Measurements from ENCODE around the gene MEGF9. TPM values are rescaled to one million over a fixed set of nuclear protein-coding genes. Genes with fewer than 3 reads are reported as not detected.
"Not testable (repeated sequence)": the region's sequence is repeated elsewhere in the genome, so short reads cannot be mapped to it uniquely, and the experiment has no call there.

Gene MEGF9
- total and polyA plus RNA-seq, 8 donors, result 1.7 to 11.0 (median 5.0) TPM

- Histone ChIP-seq H3K9me3 (no peaks in the 10 kb centered on the region), H3K27me3 (no peaks in the 10 kb centered on the region), H3K36me3 (no peaks in the 10 kb centered on the region), H3K27ac (no peak overlapping the region), H3K4me1 (no peaks in the 10 kb centered on the region), H3K4me3 (no peak overlapping the region)
- ATAC-seq (no peak), FAIRE-seq (no peak), DNase-seq (no peak)
- TF ChIP-seq CTCF (IDR thresholded peaks at IDR 0.05), result no peak
- intact Hi-C loops (cut with DNase I), result no loop called here
- 96% methylated on average over 1 of the region's 1 CpG for WGBS, 2 donors
Observed at GRCh38 chr9:120559546-120559945, 154.7 kb downstream of the MEGF9 start.

GRCh38 chr9:120558454-120558853, 155.8 kb downstream of the MEGF9 start:
- peaks cover 0 to 4% (median 0%) of the 10 kb centered on the region in 3 donors for H3K36me3 ChIP-seq
- no peak for TF ChIP-seq CTCF (IDR thresholded peaks at IDR 0.05)
- no peaks in the 10 kb centered on the region for H3K27me3 ChIP-seq
- FAIRE-seq (no peak), DNase-seq (no peak), ATAC-seq (no peak)
- H3K27ac ChIP-seq, result no peak overlapping the region
- H3K4me1 ChIP-seq, result no peaks in the 10 kb centered on the region
- no peaks in the 10 kb centered on the region for H3K9me3 ChIP-seq
- WGBS, 2 donors, result 96 to 98% methylated on average over 3 of the region's 3 CpGs
- no peak overlapping the region for H3K4me3 ChIP-seq
- intact Hi-C loops (cut with DNase I), result no loop called here

- intact Hi-C loops (cut with DNase I), result no loop called here
- no peak for FAIRE-seq
- no peak overlapping the region for H3K27ac ChIP-seq
Observed at GRCh38 chr9:120557205-120557604, 157.1 kb downstream of the MEGF9 start.

GRCh38 chr9:120556775-120557174, 157.5 kb downstream of the MEGF9 start:
- no peak overlapping the region for H3K4me3 ChIP-seq
- TF ChIP-seq CTCF (IDR thresholded peaks at IDR 0.05), result no peak
- FAIRE-seq (no peak), DNase-seq (no peak), ATAC-seq (no peak)
- intact Hi-C loops (cut with DNase I), result no loop called here
- no peaks in the 10 kb centered on the region for H3K9me3 ChIP-seq
- WGBS, 2 donors, result 90 to 96% methylated on average over 3 of the region's 3 CpGs
- peaks cover 0 to 4% (median 0%) of the 10 kb centered on the region in 3 donors for H3K36me3 ChIP-seq
- H3K27ac ChIP-seq, result no peak overlapping the region
- H3K27me3 ChIP-seq, result no peaks in the 10 kb centered on the region
- no peaks in the 10 kb centered on the region for H3K4me1 ChIP-seq

More at GRCh38 chr9:120557205-120557604, 157.1 kb downstream of the MEGF9 start:
- TF ChIP-seq CTCF (IDR thresholded peaks at IDR 0.05), result no peak
- H3K4me1 ChIP-seq, result no peaks in the 10 kb centered on the region
- WGBS, 2 donors, result 46 to 50% methylated on average over 2 of the region's 2 CpGs
- no peak for ATAC-seq
- no peaks in the 10 kb centered on the region for H3K9me3 ChIP-seq
- H3K27me3 ChIP-seq, result no peaks in the 10 kb centered on the region
- H3K4me3 ChIP-seq, result no peak overlapping the region
- DNase-seq, result no peak
- H3K36me3 ChIP-seq, result peaks cover 0 to 4% (median 0%) of the 10 kb centered on the region in 3 donors

- ATAC-seq (no peak), FAIRE-seq (no peak)
- no peak overlapping the region for H3K27ac ChIP-seq
Observed at GRCh38 chr9:120555839-120556238, 158.4 kb downstream of the MEGF9 start.

GRCh38 chr9:120552210-120552704, 162.0 kb downstream of the MEGF9 start:
- H3K4me1 ChIP-seq; intact Hi-C loops (cut with DNase I); H3K9me3 ChIP-seq; H3K27me3 ChIP-seq; ATAC-seq; H3K4me3 ChIP-seq; DNase-seq; H3K27ac ChIP-seq; FAIRE-seq: not testable (repeated sequence)
- WGBS, 2 donors, result 94% methylated on average over 6 of the region's 7 CpGs
- H3K36me3 ChIP-seq, result peaks cover 0 to 14% (median 2%) of the 10 kb centered on the region in 3 donors

More at GRCh38 chr9:120555839-120556238, 158.4 kb downstream of the MEGF9 start:
- H3K4me1 ChIP-seq, result no peaks in the 10 kb centered on the region
- intact Hi-C loops (cut with DNase I), result no loop called here
- DNase-seq, result no peak
- H3K27me3 ChIP-seq, result no peaks in the 10 kb centered on the region
- no peak overlapping the region for H3K4me3 ChIP-seq
- 94 to 95% methylated on average over 4 of the region's 4 CpGs for WGBS, 2 donors
- TF ChIP-seq CTCF (IDR thresholded peaks at IDR 0.05), result no peak
- H3K36me3 ChIP-seq, result peaks cover 0 to 4% (median 0%) of the 10 kb centered on the region in 3 donors
- no peaks in the 10 kb centered on the region for H3K9me3 ChIP-seq

Data from pancreas (tissue), 10 donors.